B cell (primary cell): ENCODE results near the gene PLA2G4D. TPM values are rescaled to one million over a fixed set of nuclear protein-coding genes. Genes with fewer than 3 reads are reported as not detected.

Experiments
- ATAC-seq: fragments of 200-7000 bp; cut with Tn5 transposase; one replicate; pipeline ENCODE4 v1.10.0; 2021; ENCODE audit warnings: low read depth, mild to moderate bottlenecking, moderate number of reproducible peaks, moderate library complexity
- CTCF ChIA-PET: fragments of 350-600 bp; sonication (Branson Sonifier 250); formaldehyde crosslinking; loops from one replicate; lab custom pipeline; 2021; ENCODE audit warnings: antibody characterized with exemption, inconsistent platforms; lab: Charles Lee
- POLR2A ChIA-PET: fragments of 350-600 bp; sonication (Branson Sonifier 250); formaldehyde crosslinking; loops from one replicate; lab custom pipeline; 2021; ENCODE audit warnings: antibody characterized with exemption; lab: Charles Lee
- DNase-seq: peaks from one replicate; pipeline ENCODE4 v3.0.0; 2013
- H2AFZ ChIP-seq: 2 replicates; pipeline ENCODE4 v1.6.1; 2012; ENCODE audit warnings: mild to moderate bottlenecking, low read depth, low read length; ENCODE audit not compliant: insufficient read depth, poor library complexity, severe bottlenecking
- H3K27ac ChIP-seq, 2 donors: 1 replicate in 1 of 2; 2 replicates in 1 of 2; pipeline ENCODE4 v1.5.1; 2012 to 2013; ENCODE audit warnings: low read length in 2 of 2, mild to moderate bottlenecking in 2 of 2, moderate library complexity in 1 of 2
- H3K27me3 ChIP-seq, 4 experiments: fragments of 200-600 bp in 1 of 4; sonication (generic) in 1 of 4; replicated peaks in 1 of 4; 1 replicate in 2 of 4; 2 replicates in 2 of 4; pipeline versions ENCODE4 v1.6.1 to v1.7.0; 2013 to 2016; ENCODE audit warnings: low read length in 3 of 4, mild to moderate bottlenecking in 2 of 4, mixed read lengths in 1 of 4, moderate library complexity in 1 of 4; ENCODE audit not compliant: insufficient read depth in 4 of 4, control insufficient read depth in 3 of 4; ENCODE audit errors: control extremely low read depth in 1 of 4
- H3K36me3 ChIP-seq, 2 experiments: replicated peaks in 1 of 2; 1 replicate in 1 of 2; 2 replicates in 1 of 2; pipeline versions ENCODE4 v1.6.1 to v1.7.1; 2013; ENCODE audit warnings: low read length in 1 of 2; ENCODE audit not compliant: insufficient read depth in 2 of 2, control insufficient read depth in 1 of 2; ENCODE audit errors: control extremely low read depth in 1 of 2, extremely low read depth in 1 of 2
- H3K4me1 ChIP-seq, 2 donors: fragments of 200-600 bp in 1 of 2; sonication (generic) in 1 of 2; 1 replicate in 1 of 2; 2 replicates in 1 of 2; pipeline versions ENCODE4 v1.5.1 to v1.6.1; 2013 to 2017; ENCODE audit warnings: low read length in 2 of 2; ENCODE audit not compliant: control insufficient read depth in 2 of 2, insufficient read depth in 2 of 2
- H3K4me2 ChIP-seq: replicated peaks from 2 replicates; pipeline ENCODE3; 2012; ENCODE audit warnings: mild to moderate bottlenecking, low read depth, low read length; ENCODE audit not compliant: poor library complexity, severe bottlenecking
- H3K4me3 ChIP-seq, 5 experiments: fragments of 200-600 bp in 1 of 5; sonication (generic) in 1 of 5; 1 replicate in 3 of 5; 2 replicates in 2 of 5; pipeline versions ENCODE4 v1.5.1 to v1.7.0; 2011 to 2016; ENCODE audit warnings: low read length in 4 of 5, mild to moderate bottlenecking in 4 of 5, low read depth in 2 of 5, control low read depth in 1 of 5, moderate library complexity in 1 of 5; ENCODE audit not compliant: insufficient read depth in 1 of 5; ENCODE audit errors: control extremely low read depth in 1 of 5, extremely low read depth in 1 of 5
- H3K79me2 ChIP-seq: fragments of 200-600 bp; sonication (generic); one replicate; pipeline ENCODE4 v1.6.0; 2016; ENCODE audit warnings: low read length; ENCODE audit not compliant: control insufficient read depth, insufficient read depth
- H3K9ac ChIP-seq: fragments of 200-600 bp; sonication (generic); 2 replicates; pipeline ENCODE4 v1.6.1; 2017; ENCODE audit warnings: mild to moderate bottlenecking, low read length, moderate library complexity
- H3K9me3 ChIP-seq, 3 donors: one replicate each; pipeline versions ENCODE4 v1.6.1 to v1.7.1; 2013; ENCODE audit warnings: low read length in 2 of 3; ENCODE audit not compliant: control insufficient read depth in 2 of 3, insufficient read depth in 1 of 3; ENCODE audit errors: control extremely low read depth in 1 of 3
- H4K20me1 ChIP-seq: 2 replicates; pipeline ENCODE4 v1.6.0; 2012; ENCODE audit warnings: mild to moderate bottlenecking, low read length; ENCODE audit not compliant: insufficient read depth, control insufficient read depth, poor library complexity, severe bottlenecking
- H3K27ac Mint-ChIP-seq: one replicate; pipeline ENCODE4 v1.8.0; 2021; ENCODE audit warnings: mixed read lengths
- H3K27me3 Mint-ChIP-seq: one replicate; pipeline ENCODE4 v1.8.0; 2021; ENCODE audit warnings: mixed read lengths
- H3K4me1 Mint-ChIP-seq: one replicate; pipeline ENCODE4 v1.8.0; 2021; ENCODE audit warnings: mixed read lengths
- H3K4me3 Mint-ChIP-seq: one replicate; pipeline ENCODE4 v1.8.0; 2021; ENCODE audit warnings: mixed read lengths
- H3K9me3 Mint-ChIP-seq: one replicate; pipeline ENCODE4 v1.8.0; 2022; ENCODE audit warnings: mixed read lengths; ENCODE audit not compliant: insufficient read depth
- CTCF ChIP-seq: fragments of 200-600 bp; IDR thresholded peaks from one replicate; pipeline ENCODE4 v1.8.0; 2022; ENCODE audit warnings: antibody characterized with exemption, mild to moderate bottlenecking
- EZH2 ChIP-seq: IDR thresholded peaks from 2 replicates; pipeline ENCODE4 v1.6.1; 2012; ENCODE audit warnings: borderline replicate concordance, low read depth, mild to moderate bottlenecking, moderate library complexity, low read length; ENCODE audit not compliant: insufficient read depth, poor library complexity, severe bottlenecking
- WGBS: methylation state at CpG from one replicate; pipeline ENCODE4 v1.1.5; 2013; ENCODE audit warnings: missing lambda C conversion rate; ENCODE audit not compliant: insufficient coverage; 5-methylcytosine and 5-hydroxymethylcytosine counted together
- intact Hi-C: fragments of 100-400 bp; cut with micrococcal nuclease; formaldehyde crosslinking; loops from one replicate; pipeline ENCODE4 v1.10.0; 2022
- polyA plus RNA-seq: library from polyadenylated mRNA; depleted of rRNA; stranded (reverse); fragments of >200 nt; gene quantifications from 2 replicates; pipeline ENCODE4 v1.2.3, GENCODE V29; 2012
- total RNA-seq, 2 donors: library from RNA; stranded (reverse); fragments of 120-200 nt in 1 of 2; gene quantifications; 1 replicate in 1 of 2; 2 replicates in 1 of 2; pipeline versions ENCODE4 v1.2.3 to v1.2.4, GENCODE V29; 2013 to 2022

The PLA2G4D gene
- total and polyA plus RNA-seq, 2 donors (not counting 1 experiment from before 2014, with no cell fraction given), result not detected

- Histone ChIP-seq H3K9ac (no peak overlapping the region), H3K79me2 (no peaks in the 10 kb centered on the region), H3K4me2 (no peak overlapping the region), H3K4me1 (peaks cover 4 to 11% of the 10 kb centered on the region in 2 donors), H2AFZ (no peak overlapping the region), H3K36me3 (no peaks in the 10 kb centered on the region), H3K27me3 (no peaks in the 10 kb centered on the region), H4K20me1 (no peaks in the 10 kb centered on the region), H3K4me3 (no peak overlapping the region), H3K9me3 (no peaks in the 10 kb centered on the region), H3K27ac (no peak overlapping the region)
- CTCF ChIA-PET, result interaction anchor here (0.7 kb wide), 1 partner anchor 40 kb away, joined by 3 read pairs; no protein-coding TSS in a partner anchor
- Mint-ChIP-seq H3K9me3 (no peaks in the 10 kb centered on the region), H3K4me3 (no peak overlapping the region), H3K27ac (no peak overlapping the region), H3K27me3 (peaks cover 26% of the 10 kb centered on the region), H3K4me1 (peaks cover 10% of the 10 kb centered on the region)
- 52% methylated on average over 4 of the region's 5 CpGs for whole genome bisulfite sequencing
- TF ChIP-seq CTCF, result no peak
- no peak for TF ChIP-seq EZH2
- ATAC-seq (no peak), DNase-seq (no peak)
- POLR2A ChIA-PET, result no interaction called here
- intact Hi-C loops, result no loop called here
Measured at GRCh38 chr15:42106288-42106687, 11.9 kb upstream of the PLA2G4D start.

DNA sequence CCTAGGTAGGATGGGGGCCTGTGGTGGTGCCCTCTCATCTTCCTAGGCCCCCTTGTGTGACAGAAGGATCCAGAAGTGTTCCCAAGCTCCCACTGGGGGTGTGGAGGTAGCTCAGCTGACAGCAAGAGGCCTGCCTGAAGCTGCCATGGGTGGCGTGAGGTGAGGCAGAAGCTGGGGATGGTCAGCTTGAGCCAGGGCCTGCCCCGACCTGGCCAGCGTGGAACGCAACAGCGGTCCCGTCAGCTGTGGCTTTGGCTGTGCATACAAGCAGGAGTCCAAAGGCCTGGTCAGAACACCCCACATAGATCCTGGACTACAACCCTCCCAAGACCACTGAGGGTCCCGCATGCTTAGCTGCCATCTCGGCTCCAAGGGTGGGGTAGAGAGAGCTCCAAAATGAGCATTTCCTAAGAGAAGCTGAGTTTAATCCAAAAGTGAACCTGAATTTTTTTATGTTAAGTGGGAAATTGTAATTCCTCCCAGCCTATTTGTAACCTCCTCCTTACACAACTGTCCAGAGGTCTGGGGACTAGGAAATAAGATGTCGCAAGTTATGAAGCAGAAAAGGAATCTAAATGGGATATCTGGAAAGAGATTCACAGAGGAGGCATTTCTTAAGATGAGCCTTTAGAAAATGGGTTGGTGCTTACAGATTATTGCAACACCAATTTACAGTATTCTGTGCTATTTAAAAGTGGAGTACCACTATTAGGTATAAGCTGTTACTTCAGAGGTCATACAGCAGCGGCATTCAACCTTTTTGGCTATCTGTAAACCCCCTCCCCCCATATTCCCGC lies 9.9 kb upstream of the PLA2G4D start:
- CTCF ChIA-PET, result no interaction called here

More for the DNA sequence above, 9.9 kb upstream of the PLA2G4D start:
- Mint-ChIP-seq H3K4me3 (no peak overlapping the region), H3K4me1 (peaks cover 10% of the 10 kb centered on the region), H3K27me3 (peaks cover 22% of the 10 kb centered on the region), H3K27ac (no peak overlapping the region), H3K9me3 (no peaks in the 10 kb centered on the region)
- POLR2A ChIA-PET, result no interaction called here
- ATAC-seq, result no peak
- no peak overlapping the region for H3K4me2 ChIP-seq
- intact Hi-C loops, result no loop called here
- H3K9ac ChIP-seq, result no peak overlapping the region
- no peak overlapping the region for H3K4me3 ChIP-seq
- H2AFZ ChIP-seq, result no peak overlapping the region
- 100% methylated on average over 1 of the region's 11 CpGs for WGBS
- peaks cover 0 to 4% (median 0%) of the 10 kb centered on the region in 4 experiments for H3K27me3 ChIP-seq
- H3K27ac ChIP-seq, result no peak overlapping the region
- TF ChIP-seq CTCF (no peak), EZH2 (no peak)
- H4K20me1 ChIP-seq, result no peaks in the 10 kb centered on the region
- no peak for DNase-seq
- peaks cover 4 to 11% of the 10 kb centered on the region in 2 donors for H3K4me1 ChIP-seq
- no peaks in the 10 kb centered on the region for H3K36me3 ChIP-seq
- H3K9me3 ChIP-seq, result no peaks in the 10 kb centered on the region
- H3K79me2 ChIP-seq, result no peaks in the 10 kb centered on the region
